Endothelial cell of umbilical vein (primary cell): ENCODE data around the gene CYP39A1.

Experiments
- EZH2 ChIP-seq: IDR thresholded peaks from 2 replicates; pipeline ENCODE4 v1.6.1; 2012; ENCODE audit warnings: borderline replicate concordance, low read depth, mild to moderate bottlenecking, moderate library complexity, low read length, inconsistent platforms; ENCODE audit not compliant: severe bottlenecking
- FOS ChIP-seq: IDR thresholded peaks from 2 replicates; pipeline ENCODE4 v1.6.1; 2011; ENCODE audit warnings: mild to moderate bottlenecking, low read length, moderate library complexity, borderline replicate concordance; ENCODE audit not compliant: insufficient read depth
- GATA2 ChIP-seq: IDR thresholded peaks from 2 replicates; pipeline ENCODE4 v1.7.0; 2011; ENCODE audit warnings: low read depth, mild to moderate bottlenecking, moderate library complexity, mixed read lengths, low read length; ENCODE audit not compliant: insufficient read length, insufficient read depth
- JUN ChIP-seq: IDR thresholded peaks from 2 replicates; pipeline ENCODE4 v1.6.1; 2011; ENCODE audit warnings: borderline replicate concordance, low read depth; ENCODE audit not compliant: insufficient read length, insufficient read depth
- MYC ChIP-seq: IDR thresholded peaks from one replicate; pipeline ENCODE4 v1.6.1; 2011; ENCODE audit warnings: mild to moderate bottlenecking, low read depth, low read length
- POLR2A ChIP-seq: IDR thresholded peaks from 2 replicates; pipeline ENCODE4 v1.6.1; 2012; ENCODE audit warnings: low read depth, mild to moderate bottlenecking, control low read depth, low read length
- POLR2AphosphoS5 ChIP-seq: IDR thresholded peaks from 2 replicates; pipeline ENCODE4 v1.6.1; 2012; ENCODE audit warnings: low read depth, mild to moderate bottlenecking, control low read depth, low read length, moderate library complexity; ENCODE audit not compliant: insufficient read depth
- TF ChIP-seq, protein P1 (sequence below), 2 donors: IDR thresholded peaks; 1 replicate in 1 of 2; 2 replicates in 1 of 2; pipeline ENCODE4 v1.5.1; 2011; ENCODE audit warnings: low read length in 2 of 2, mild to moderate bottlenecking in 2 of 2, moderate library complexity in 2 of 2, control low read depth in 1 of 2, inconsistent platforms in 1 of 2, low read depth in 1 of 2; ENCODE audit not compliant: insufficient read depth in 1 of 2; ENCODE audit errors: extremely low read depth in 1 of 2
- TF ChIP-seq, protein P2 (sequence below): IDR thresholded peaks from 2 replicates; pipeline ENCODE4 v1.6.1; 2011; ENCODE audit not compliant: insufficient read depth, insufficient read length

DNA sequence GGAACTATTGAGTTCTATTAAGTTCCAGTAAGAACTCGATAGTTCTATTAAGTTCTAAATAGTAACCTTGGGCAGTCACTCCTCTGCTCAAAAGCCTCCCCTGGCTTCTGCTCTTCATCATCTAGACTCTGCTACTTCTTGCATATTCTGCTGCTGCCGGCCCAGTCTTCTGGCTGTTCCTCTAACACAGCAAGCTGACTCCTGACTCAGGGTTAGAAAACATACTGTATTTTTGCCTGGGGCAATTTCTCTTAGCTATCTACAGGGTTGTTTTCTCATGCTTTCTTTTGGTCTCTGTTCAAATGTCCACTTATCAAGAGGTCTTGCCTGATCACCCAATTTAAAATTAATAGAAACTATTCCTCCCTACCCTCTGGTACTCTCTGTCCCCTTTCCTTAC lies 14.8 kb upstream of the CYP39A1 start:
- TF ChIP-seq, protein P1, sequence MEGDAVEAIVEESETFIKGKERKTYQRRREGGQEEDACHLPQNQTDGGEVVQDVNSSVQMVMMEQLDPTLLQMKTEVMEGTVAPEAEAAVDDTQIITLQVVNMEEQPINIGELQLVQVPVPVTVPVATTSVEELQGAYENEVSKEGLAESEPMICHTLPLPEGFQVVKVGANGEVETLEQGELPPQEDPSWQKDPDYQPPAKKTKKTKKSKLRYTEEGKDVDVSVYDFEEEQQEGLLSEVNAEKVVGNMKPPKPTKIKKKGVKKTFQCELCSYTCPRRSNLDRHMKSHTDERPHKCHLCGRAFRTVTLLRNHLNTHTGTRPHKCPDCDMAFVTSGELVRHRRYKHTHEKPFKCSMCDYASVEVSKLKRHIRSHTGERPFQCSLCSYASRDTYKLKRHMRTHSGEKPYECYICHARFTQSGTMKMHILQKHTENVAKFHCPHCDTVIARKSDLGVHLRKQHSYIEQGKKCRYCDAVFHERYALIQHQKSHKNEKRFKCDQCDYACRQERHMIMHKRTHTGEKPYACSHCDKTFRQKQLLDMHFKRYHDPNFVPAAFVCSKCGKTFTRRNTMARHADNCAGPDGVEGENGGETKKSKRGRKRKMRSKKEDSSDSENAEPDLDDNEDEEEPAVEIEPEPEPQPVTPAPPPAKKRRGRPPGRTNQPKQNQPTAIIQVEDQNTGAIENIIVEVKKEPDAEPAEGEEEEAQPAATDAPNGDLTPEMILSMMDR (IDR thresholded peaks at IDR 0.05; ENCODE audit: extremely low read depth in 1 of 2, insufficient read depth in 1 of 2, low read depth in 1 of 2, low read length in 2 of 2), result no peak
- TF ChIP-seq EZH2 (no peak), POLR2A (no peak), JUN (no peak), POLR2AphosphoS5 (no peak), MYC (no peak), FOS (no peak), GATA2 (no peak)
- TF ChIP-seq, protein P2, sequence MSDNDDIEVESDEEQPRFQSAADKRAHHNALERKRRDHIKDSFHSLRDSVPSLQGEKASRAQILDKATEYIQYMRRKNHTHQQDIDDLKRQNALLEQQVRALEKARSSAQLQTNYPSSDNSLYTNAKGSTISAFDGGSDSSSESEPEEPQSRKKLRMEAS, result no peak
